SK-N-SH (cell line): ENCODE measurements around the gene AGAP1. TPM values are rescaled to one million over a fixed set of nuclear protein-coding genes. Genes with fewer than 3 reads are reported as not detected.

Experiments
- CTCF ChIA-PET: fragments of 300-600, 350-600 bp; formaldehyde crosslinking; extraction: SDS; loops from one replicate; lab custom pipeline; 2021; lab: Yijun Ruan, JAX
- POLR2A ChIA-PET: fragments of 350-600 bp; sonication (Branson Sonifier 250); formaldehyde crosslinking; extraction: SDS; loops from one replicate; lab custom pipeline; 2020; ENCODE audit warnings: antibody characterized with exemption, inconsistent platforms; lab: Yijun Ruan, JAX
- DNase-seq: peaks from one replicate; pipeline ENCODE4 v3.0.0; 2012
- H2AFZ ChIP-seq: fragments of 200-600 bp; sonication (generic); 2 replicates; pipeline ENCODE4 v1.8.1; 2016; ENCODE audit warnings: antibody characterized with exemption, mild to moderate bottlenecking, low read depth
- H3F3A ChIP-seq: fragments of 200-600 bp; sonication (generic); replicated peaks from 2 replicates; pipeline ENCODE3; 2016; ENCODE audit warnings: antibody characterized with exemption, mild to moderate bottlenecking; ENCODE audit not compliant: insufficient read depth
- H3K27ac ChIP-seq, 2 experiments: fragments of 200-500 bp in 1 of 2; fragments of 200-600 bp in 1 of 2; sonication (Bioruptor generic) in 1 of 2; sonication (generic), shearing (Covaris generic) in 1 of 2; 2 replicates each; pipeline versions ENCODE4 v1.5.1 to v1.6.1; 2014 to 2016; ENCODE audit warnings: low read depth in 2 of 2, inconsistent platforms in 1 of 2, low read length in 1 of 2, mild to moderate bottlenecking in 1 of 2, mixed read lengths in 1 of 2
- H3K27me3 ChIP-seq: fragments of 200-600 bp; sonication (generic), shearing (Covaris generic); 2 replicates; pipeline ENCODE4 v1.6.1; 2016; ENCODE audit warnings: mixed run types; ENCODE audit not compliant: insufficient read depth
- H3K36me3 ChIP-seq, 2 experiments: fragments of 200-500 bp in 1 of 2; fragments of 200-600 bp in 1 of 2; sonication (Bioruptor generic) in 1 of 2; sonication (generic) in 1 of 2; replicated peaks in 1 of 2; 2 replicates each; pipeline versions ENCODE3 to v1.5.1; 2014 to 2016; ENCODE audit warnings: low read length in 1 of 2, mild to moderate bottlenecking in 1 of 2; ENCODE audit not compliant: insufficient read depth in 2 of 2, control insufficient read depth in 1 of 2
- H3K4me1 ChIP-seq, 2 experiments: fragments of 200-500 bp in 1 of 2; fragments of 200-600 bp in 1 of 2; sonication (Bioruptor generic) in 1 of 2; sonication (generic), shearing (Covaris generic) in 1 of 2; 2 replicates each; pipeline versions ENCODE4 v1.5.1 to v1.6.1; 2014 to 2016; ENCODE audit warnings: low read depth in 1 of 2, low read length in 1 of 2, mixed run types in 1 of 2; ENCODE audit not compliant: insufficient read depth in 2 of 2, control insufficient read depth in 1 of 2
- H3K4me2 ChIP-seq: fragments of 200-600 bp; sonication (generic), shearing (Covaris generic); 2 replicates; pipeline ENCODE4 v1.6.1; 2017; ENCODE audit warnings: mixed run types
- H3K4me3 ChIP-seq, 2 experiments: fragments of 200-500 bp in 1 of 2; fragments of 200-600 bp in 1 of 2; sonication (Bioruptor generic) in 1 of 2; sonication (generic), shearing (Covaris generic) in 1 of 2; 2 replicates each; pipeline versions ENCODE4 v1.5.1 to v1.8.1; 2014 to 2016; ENCODE audit warnings: low read depth in 2 of 2, inconsistent platforms in 1 of 2, low read length in 1 of 2, mild to moderate bottlenecking in 1 of 2, mixed read lengths in 1 of 2, moderate library complexity in 1 of 2
- H3K79me2 ChIP-seq: fragments of 200-600 bp; sonication (generic); 2 replicates; pipeline ENCODE4 v1.8.1; 2017; ENCODE audit warnings: mild to moderate bottlenecking; ENCODE audit not compliant: insufficient read depth
- H3K9ac ChIP-seq: fragments of 200-600 bp; sonication (generic); 2 replicates; pipeline ENCODE4 v1.6.1; 2017; ENCODE audit warnings: mixed run types
- H3K9me2 ChIP-seq: fragments of 200-600 bp; sonication (generic); 2 replicates; pipeline ENCODE4 v1.6.1; 2017; ENCODE audit warnings: mixed run types
- H3K9me3 ChIP-seq: fragments of 200-600 bp; sonication (generic); 2 replicates; pipeline ENCODE4 v1.6.1; 2017; ENCODE audit warnings: mixed run types, mild to moderate bottlenecking, moderate library complexity
- H4K20me1 ChIP-seq: fragments of 200-600 bp; sonication (generic); 2 replicates; pipeline ENCODE4 v1.6.1; 2017; ENCODE audit warnings: mild to moderate bottlenecking, mixed run types; ENCODE audit not compliant: insufficient read depth
- CHD2 ChIP-seq: fragments of 150-350 bp; IDR thresholded peaks from 2 replicates; pipeline ENCODE4 v1.6.1; 2018; ENCODE audit warnings: low read length; ENCODE audit not compliant: partially characterized antibody
- EP300 ChIP-seq, 2 experiments: IDR thresholded peaks; 2 replicates each; pipeline versions ENCODE4 v1.4.0 to v1.6.1; 2012; ENCODE audit warnings: borderline replicate concordance in 1 of 2, low read depth in 1 of 2, low read length in 1 of 2
- EZH2phosphoT487 ChIP-seq: fragments of 200-600 bp; sonication (generic); IDR thresholded peaks from 2 replicates; pipeline ENCODE4 v1.6.1; 2017; ENCODE audit warnings: low read depth, mixed run types, mild to moderate bottlenecking, antibody characterized with exemption, moderate library complexity, borderline replicate concordance
- FOSL2 ChIP-seq: IDR thresholded peaks from 2 replicates; pipeline ENCODE4 v1.4.0; 2012; ENCODE audit warnings: low read depth, mild to moderate bottlenecking, moderate library complexity, borderline replicate concordance
- FOXJ3 ChIP-seq: sonication (generic); formaldehyde crosslinking; IDR thresholded peaks from 2 replicates; pipeline ENCODE4 v1.5.1; 2020; ENCODE audit warnings: mild to moderate bottlenecking, missing genetic modification reagents
- MAX ChIP-seq: IDR thresholded peaks from 2 replicates; pipeline ENCODE4 v1.4.0; 2012; ENCODE audit warnings: low read depth
- MEF2A ChIP-seq: IDR thresholded peaks from 2 replicates; pipeline ENCODE4 v1.4.0; 2012; ENCODE audit warnings: low read depth, borderline replicate concordance
- NRF1 ChIP-seq: IDR thresholded peaks from 2 replicates; pipeline ENCODE4 v1.6.1; 2012; ENCODE audit warnings: low read depth, mild to moderate bottlenecking, low read length
- POLR2AphosphoS5 ChIP-seq: IDR thresholded peaks from 2 replicates; pipeline ENCODE4 v1.6.1; 2012; ENCODE audit warnings: low read depth, low read length
- RCOR1 ChIP-seq: fragments of 150-350 bp; IDR thresholded peaks from 2 replicates; pipeline ENCODE4 v1.6.1; 2017; ENCODE audit warnings: antibody characterized with exemption, low read length
- RFX5 ChIP-seq: IDR thresholded peaks from 2 replicates; pipeline ENCODE4 v1.6.1; 2012; ENCODE audit warnings: mild to moderate bottlenecking, improper control_type of control experiment, low read length
- TAF1 ChIP-seq: IDR thresholded peaks from 2 replicates; pipeline ENCODE4 v1.6.1; 2012; ENCODE audit warnings: low read depth, mild to moderate bottlenecking, low read length, moderate library complexity, borderline replicate concordance
- YY1 ChIP-seq: IDR thresholded peaks from 2 replicates; pipeline ENCODE4 v1.4.0; 2012; ENCODE audit warnings: low read depth, mild to moderate bottlenecking
- ZBTB33 ChIP-seq: IDR thresholded peaks from 2 replicates; pipeline ENCODE4 v1.4.0; 2012; ENCODE audit warnings: low read depth, borderline replicate concordance
- WGBS: methylation state at CpG from one replicate; pipeline ENCODE4 v1.1.6; 2017; ENCODE audit warnings: low lambda C conversion rate; 5-methylcytosine and 5-hydroxymethylcytosine counted together
- polyA plus RNA-seq, 3 experiments: library from polyadenylated mRNA; depleted of rRNA; stranded (reverse); fragments of >200 nt; gene quantifications; 2 replicates each; pipeline ENCODE4 v1.2.3, GENCODE V29; 2012
- TF ChIP-seq, protein P1 (sequence below): IDR thresholded peaks from 2 replicates; pipeline ENCODE4 v1.4.0; 2012; ENCODE audit warnings: low read depth, borderline replicate concordance
- TF ChIP-seq, protein P2 (sequence below): fragments of 150-350 bp; IDR thresholded peaks from 2 replicates; pipeline ENCODE4 v1.6.1; 2016; ENCODE audit warnings: mild to moderate bottlenecking, low read depth, low read length
- TF ChIP-seq, protein P3 (sequence below): fragments of 200-600 bp; sonication (generic); IDR thresholded peaks from 2 replicates; pipeline ENCODE4 v1.6.1; 2017; ENCODE audit warnings: antibody characterized with exemption, mild to moderate bottlenecking, moderate library complexity

AGAP1 gene
- polyA plus RNA-seq, 1 of the 3 experiments (the other 2 are of a cell fraction), result 8.8 TPM

DNA sequence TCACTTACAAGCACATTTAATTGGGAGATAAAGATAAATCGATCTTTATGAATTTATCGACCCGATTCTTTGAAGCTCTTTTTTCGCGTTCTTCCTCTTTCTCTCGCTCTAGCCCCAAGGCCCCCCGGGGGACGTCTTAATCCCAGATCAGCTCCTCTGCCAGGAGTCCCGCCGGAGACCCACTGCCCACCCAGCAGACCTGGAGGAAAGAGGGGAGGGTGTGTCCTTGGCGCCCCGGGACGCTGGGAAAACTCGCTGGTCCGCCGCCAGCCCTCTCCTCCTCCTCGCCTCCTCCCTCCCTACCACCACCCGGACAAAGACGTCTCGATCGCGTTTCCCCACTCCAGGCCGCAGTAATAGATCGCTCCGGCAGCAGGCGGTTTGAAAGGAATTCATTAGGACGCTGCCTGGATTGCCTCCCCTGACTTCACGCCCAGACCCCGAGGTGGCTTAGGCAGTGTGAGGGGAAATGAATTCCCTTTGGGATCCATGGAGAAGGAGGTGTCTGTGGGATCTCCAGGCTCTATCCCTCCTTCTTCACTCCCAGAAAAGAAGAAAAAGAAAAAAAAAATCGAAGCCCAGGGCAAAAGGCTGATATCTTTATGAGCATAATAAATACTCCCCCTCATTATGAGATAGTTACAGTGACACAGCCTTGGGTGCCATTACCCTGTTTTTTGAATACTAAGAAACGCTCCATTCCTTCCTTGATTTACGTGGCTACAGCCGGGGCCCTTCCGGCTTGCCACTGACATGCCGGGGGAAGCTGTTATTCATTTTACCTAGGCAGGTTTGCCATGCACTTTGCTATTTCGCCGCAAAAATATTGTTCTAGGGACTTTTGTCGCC is 676.1 kb downstream of the AGAP1 start:
- H4K20me1 ChIP-seq, result no peaks in the 10 kb centered on the region
- H3K4me1 ChIP-seq, result peaks cover 0 to 5% of the 10 kb centered on the region in 2 experiments; a peak in 2 of 4 replicates
- H3F3A ChIP-seq, result peaks cover 4% of the 10 kb centered on the region
- TF ChIP-seq EZH2phosphoT487 (no peak), YY1 (no peak), MAX (no peak), RCOR1 (no peak), POLR2AphosphoS5 (no peak), RFX5 (no peak)
- TF ChIP-seq, protein P1, sequence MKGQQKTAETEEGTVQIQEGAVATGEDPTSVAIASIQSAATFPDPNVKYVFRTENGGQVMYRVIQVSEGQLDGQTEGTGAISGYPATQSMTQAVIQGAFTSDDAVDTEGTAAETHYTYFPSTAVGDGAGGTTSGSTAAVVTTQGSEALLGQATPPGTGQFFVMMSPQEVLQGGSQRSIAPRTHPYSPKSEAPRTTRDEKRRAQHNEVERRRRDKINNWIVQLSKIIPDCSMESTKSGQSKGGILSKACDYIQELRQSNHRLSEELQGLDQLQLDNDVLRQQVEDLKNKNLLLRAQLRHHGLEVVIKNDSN, result no peak
- TF ChIP-seq, protein P2, sequence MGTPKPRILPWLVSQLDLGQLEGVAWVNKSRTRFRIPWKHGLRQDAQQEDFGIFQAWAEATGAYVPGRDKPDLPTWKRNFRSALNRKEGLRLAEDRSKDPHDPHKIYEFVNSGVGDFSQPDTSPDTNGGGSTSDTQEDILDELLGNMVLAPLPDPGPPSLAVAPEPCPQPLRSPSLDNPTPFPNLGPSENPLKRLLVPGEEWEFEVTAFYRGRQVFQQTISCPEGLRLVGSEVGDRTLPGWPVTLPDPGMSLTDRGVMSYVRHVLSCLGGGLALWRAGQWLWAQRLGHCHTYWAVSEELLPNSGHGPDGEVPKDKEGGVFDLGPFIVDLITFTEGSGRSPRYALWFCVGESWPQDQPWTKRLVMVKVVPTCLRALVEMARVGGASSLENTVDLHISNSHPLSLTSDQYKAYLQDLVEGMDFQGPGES, result no peak
- peaks cover 97% of the 10 kb centered on the region for H3K27me3 ChIP-seq
- POLR2A ChIA-PET, result interaction anchor here (1.2 kb wide), 1 partner anchor 9 kb away, joined by 3 read pairs; no protein-coding TSS in a partner anchor
- no peak overlapping the region for H3K4me2 ChIP-seq
- no peaks in the 10 kb centered on the region for H3K36me3 ChIP-seq
- no peaks in the 10 kb centered on the region for H3K79me2 ChIP-seq
- CTCF ChIA-PET, result interaction anchor here (0.6 to 15.0 kb wide), 7 partner anchors 8 to 390 kb away, joined by 3 to 248 read pairs (median 21); no protein-coding TSS in a partner anchor
- H3K9me2 ChIP-seq, result no peaks in the 10 kb centered on the region
- no peak overlapping the region for H3K4me3 ChIP-seq
- no peak overlapping the region for H3K27ac ChIP-seq
- no peak overlapping the region for H2AFZ ChIP-seq
- no peaks in the 10 kb centered on the region for H3K9me3 ChIP-seq
- DNase-seq, result peak; percentile 49
- 31% methylated on average over 34 of the region's 38 CpGs for WGBS
- H3K9ac ChIP-seq, result no peak overlapping the region

- ChIA-PET POLR2A (no interaction called here), CTCF (interaction anchor here (1.1 to 15.0 kb wide), 6 partner anchors 10 to 405 kb away, joined by 4 to 248 read pairs (median 24); no protein-coding TSS in a partner anchor)
- no peak overlapping the region for H3K4me2 ChIP-seq
- H3K9me3 ChIP-seq, result no peaks in the 10 kb centered on the region
- H3K9ac ChIP-seq, result no peak overlapping the region
- peak; percentile 22 for DNase-seq
- no peak overlapping the region for H2AFZ ChIP-seq
- no peaks in the 10 kb centered on the region for H3K9me2 ChIP-seq
- H4K20me1 ChIP-seq, result no peaks in the 10 kb centered on the region
- no peaks in the 10 kb centered on the region for H3K79me2 ChIP-seq
- H3K4me3 ChIP-seq, result no peak overlapping the region
- peaks cover 6% of the 10 kb centered on the region for H3F3A ChIP-seq
- peaks cover 90% of the 10 kb centered on the region for H3K27me3 ChIP-seq
- no peaks in the 10 kb centered on the region for H3K36me3 ChIP-seq
- 48% methylated on average over 14 of the region's 21 CpGs for WGBS
- H3K27ac ChIP-seq, result no peak overlapping the region
- H3K4me1 ChIP-seq, result peaks cover 0 to 5% of the 10 kb centered on the region in 2 experiments; a peak in 2 of 4 replicates
- TF ChIP-seq EZH2phosphoT487 (no peak), FOSL2 (no peak), NRF1 (no peak), POLR2AphosphoS5 (no peak), TAF1 (no peak), MEF2A (no peak), CHD2 (no peak), ZBTB33 (no peak), FOXJ3 (CRISPR knock-in tag) (no peak), EP300 (IDR thresholded peaks at IDR 0.05; ENCODE audit: borderline replicate concordance in 1 of 2, low read depth in 1 of 2, low read length in 1 of 2) (no peak)
- TF ChIP-seq, protein P3, sequence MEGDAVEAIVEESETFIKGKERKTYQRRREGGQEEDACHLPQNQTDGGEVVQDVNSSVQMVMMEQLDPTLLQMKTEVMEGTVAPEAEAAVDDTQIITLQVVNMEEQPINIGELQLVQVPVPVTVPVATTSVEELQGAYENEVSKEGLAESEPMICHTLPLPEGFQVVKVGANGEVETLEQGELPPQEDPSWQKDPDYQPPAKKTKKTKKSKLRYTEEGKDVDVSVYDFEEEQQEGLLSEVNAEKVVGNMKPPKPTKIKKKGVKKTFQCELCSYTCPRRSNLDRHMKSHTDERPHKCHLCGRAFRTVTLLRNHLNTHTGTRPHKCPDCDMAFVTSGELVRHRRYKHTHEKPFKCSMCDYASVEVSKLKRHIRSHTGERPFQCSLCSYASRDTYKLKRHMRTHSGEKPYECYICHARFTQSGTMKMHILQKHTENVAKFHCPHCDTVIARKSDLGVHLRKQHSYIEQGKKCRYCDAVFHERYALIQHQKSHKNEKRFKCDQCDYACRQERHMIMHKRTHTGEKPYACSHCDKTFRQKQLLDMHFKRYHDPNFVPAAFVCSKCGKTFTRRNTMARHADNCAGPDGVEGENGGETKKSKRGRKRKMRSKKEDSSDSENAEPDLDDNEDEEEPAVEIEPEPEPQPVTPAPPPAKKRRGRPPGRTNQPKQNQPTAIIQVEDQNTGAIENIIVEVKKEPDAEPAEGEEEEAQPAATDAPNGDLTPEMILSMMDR, result no peak
- TF ChIP-seq, protein P1, result no peak
These were observed 676.8 kb downstream of the AGAP1 start for GRCh38 chr2:236170590-236171165.
